Smooth muscle cell (in vitro differentiated cells): Measurements from ENCODE around the gene VSIG2. TPM values are rescaled to one million over a fixed set of nuclear protein-coding genes. Genes with fewer than 3 reads are reported as not detected.

Experiments used
- DNase-seq: peaks from one replicate; lab custom pipeline; 2025; ENCODE audit not compliant: unreplicated experiment; lab: John Stamatoyannopoulos, UW
- H2AFZ ChIP-seq: fragments of 200-600 bp; sonication (generic); 2 replicates; pipeline ENCODE4 v1.6.0; 2016; ENCODE audit warnings: antibody characterized with exemption, low read depth, mild to moderate bottlenecking
- H3F3A ChIP-seq: fragments of 200-600 bp; sonication (generic); 2 replicates; pipeline ENCODE4 v1.6.0; 2017; ENCODE audit warnings: antibody characterized with exemption, low read depth
- H3K27ac ChIP-seq: fragments of 200-600 bp; sonication (generic); 2 replicates; pipeline ENCODE4 v1.5.1; 2016; ENCODE audit warnings: low read depth, mild to moderate bottlenecking
- H3K27me3 ChIP-seq: fragments of 200-600 bp; sonication (generic); 2 replicates; pipeline ENCODE4 v1.6.1; 2016; ENCODE audit warnings: low read depth, mild to moderate bottlenecking
- H3K36me3 ChIP-seq: fragments of 200-600 bp; sonication (generic); 2 replicates; pipeline ENCODE4 v1.5.1; 2016; ENCODE audit warnings: low read depth
- H3K4me1 ChIP-seq: fragments of 200-600 bp; sonication (generic); 2 replicates; pipeline ENCODE4 v1.5.1; 2016; ENCODE audit warnings: low read depth
- H3K4me2 ChIP-seq: fragments of 200-600 bp; sonication (generic); 2 replicates; pipeline ENCODE4 v1.6.0; 2016; ENCODE audit warnings: mild to moderate bottlenecking
- H3K4me3 ChIP-seq: fragments of 200-600 bp; sonication (generic); 2 replicates; pipeline ENCODE4 v1.5.1; 2016; ENCODE audit warnings: mild to moderate bottlenecking
- H3K79me2 ChIP-seq: fragments of 200-600 bp; sonication (generic); 2 replicates; pipeline ENCODE4 v1.6.0; 2016; ENCODE audit warnings: low read depth, mild to moderate bottlenecking
- H3K9ac ChIP-seq: fragments of 200-600 bp; sonication (generic); 2 replicates; pipeline ENCODE4 v1.6.0; 2016; ENCODE audit warnings: low read depth
- H3K9me3 ChIP-seq: fragments of 200-600 bp; sonication (generic); replicated peaks from 2 replicates; pipeline ENCODE4 v1.5.1; 2016; ENCODE audit warnings: low read depth
- H4K20me1 ChIP-seq: fragments of 200-600 bp; sonication (generic); 2 replicates; pipeline ENCODE4 v1.6.0; 2016; ENCODE audit warnings: low read depth
- WGBS: methylation state at CpG from one replicate; pipeline ENCODE4 v1.1.7; 2016; ENCODE audit warnings: low lambda C conversion rate; 5-methylcytosine and 5-hydroxymethylcytosine counted together
- polyA plus RNA-seq: library from polyadenylated mRNA; unstranded; fragments of >200 nt; fragmentation: Nextera tagmentation; extraction: Ambion mirVana; gene quantifications from 2 replicates; pipeline ENCODE4 v1.2.1, GENCODE V29; 2016
- total RNA-seq: library from RNA; depleted of rRNA; stranded (reverse); fragments of >200 nt; gene quantifications from 2 replicates; pipeline ENCODE4 v1.2.3, GENCODE V29; 2014
- TF ChIP-seq, protein P1 (sequence below): fragments of 200-600 bp; sonication (generic); IDR thresholded peaks from 2 replicates; pipeline ENCODE4 v1.5.1; 2017; ENCODE audit warnings: borderline replicate concordance, mild to moderate bottlenecking, antibody characterized with exemption; ENCODE audit not compliant: insufficient read depth, poor library complexity, severe bottlenecking

VSIG2 gene
- total and polyA plus RNA-seq, 2 experiments from 2014 or later: not detected

DNA sequence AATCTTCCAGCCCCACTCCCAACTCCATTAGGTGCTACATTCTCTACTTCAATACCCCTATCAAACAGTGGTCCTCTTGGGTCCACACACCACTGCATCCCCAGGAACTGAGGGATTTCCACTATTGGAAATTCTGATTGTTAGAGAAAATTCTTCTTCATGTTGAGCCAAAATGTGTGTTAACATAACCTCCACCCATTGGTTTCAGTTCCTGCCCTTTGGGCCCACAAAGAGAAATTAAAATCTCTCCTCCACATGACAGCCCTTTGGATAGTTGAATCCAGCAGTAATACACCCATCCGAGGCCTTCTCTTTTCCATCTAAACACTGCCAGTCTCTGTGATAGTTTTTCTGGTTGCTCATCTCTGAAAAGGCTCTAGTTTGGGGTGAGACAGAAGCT is 2.1 kb downstream of the VSIG2 start:
- Histone ChIP-seq H3K27me3 (peaks cover 83% of the 10 kb centered on the region), H3K4me1 (peaks cover 15% of the 10 kb centered on the region), H3K79me2 (no peaks in the 10 kb centered on the region), H3K9ac (no peak overlapping the region), H3K4me2 (no peak overlapping the region), H3K36me3 (no peaks in the 10 kb centered on the region), H3K4me3 (no peak overlapping the region), H3F3A (no peaks in the 10 kb centered on the region), H4K20me1 (no peaks in the 10 kb centered on the region), H3K9me3 (no peaks in the 10 kb centered on the region), H3K27ac (no peak overlapping the region), H2AFZ (no peak overlapping the region)
- TF ChIP-seq, protein P1, sequence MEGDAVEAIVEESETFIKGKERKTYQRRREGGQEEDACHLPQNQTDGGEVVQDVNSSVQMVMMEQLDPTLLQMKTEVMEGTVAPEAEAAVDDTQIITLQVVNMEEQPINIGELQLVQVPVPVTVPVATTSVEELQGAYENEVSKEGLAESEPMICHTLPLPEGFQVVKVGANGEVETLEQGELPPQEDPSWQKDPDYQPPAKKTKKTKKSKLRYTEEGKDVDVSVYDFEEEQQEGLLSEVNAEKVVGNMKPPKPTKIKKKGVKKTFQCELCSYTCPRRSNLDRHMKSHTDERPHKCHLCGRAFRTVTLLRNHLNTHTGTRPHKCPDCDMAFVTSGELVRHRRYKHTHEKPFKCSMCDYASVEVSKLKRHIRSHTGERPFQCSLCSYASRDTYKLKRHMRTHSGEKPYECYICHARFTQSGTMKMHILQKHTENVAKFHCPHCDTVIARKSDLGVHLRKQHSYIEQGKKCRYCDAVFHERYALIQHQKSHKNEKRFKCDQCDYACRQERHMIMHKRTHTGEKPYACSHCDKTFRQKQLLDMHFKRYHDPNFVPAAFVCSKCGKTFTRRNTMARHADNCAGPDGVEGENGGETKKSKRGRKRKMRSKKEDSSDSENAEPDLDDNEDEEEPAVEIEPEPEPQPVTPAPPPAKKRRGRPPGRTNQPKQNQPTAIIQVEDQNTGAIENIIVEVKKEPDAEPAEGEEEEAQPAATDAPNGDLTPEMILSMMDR: no peak
- no peak for DNase-seq
- WGBS: 93% methylated on average over 1 of the region's 1 CpG

GRCh38 chr11:124748481-124749343 is 3.3 kb downstream of the VSIG2 start:
- H3K4me1 ChIP-seq: peaks cover 15% of the 10 kb centered on the region
- H3K9ac ChIP-seq: no peak overlapping the region
- no peaks in the 10 kb centered on the region for H3K79me2 ChIP-seq
- H3K27me3 ChIP-seq: peaks cover 95% of the 10 kb centered on the region
- H3F3A ChIP-seq: no peaks in the 10 kb centered on the region
- H3K4me2 ChIP-seq: no peak overlapping the region
- no peak for DNase-seq
- H3K36me3 ChIP-seq: no peaks in the 10 kb centered on the region
- H3K27ac ChIP-seq: no peak overlapping the region
- no peaks in the 10 kb centered on the region for H3K9me3 ChIP-seq
- H2AFZ ChIP-seq: no peak overlapping the region
- H4K20me1 ChIP-seq: no peaks in the 10 kb centered on the region
- no peak overlapping the region for H3K4me3 ChIP-seq
- TF ChIP-seq, protein P1: no peak
- 77% methylated on average over 12 of the region's 12 CpGs for WGBS

DNA sequence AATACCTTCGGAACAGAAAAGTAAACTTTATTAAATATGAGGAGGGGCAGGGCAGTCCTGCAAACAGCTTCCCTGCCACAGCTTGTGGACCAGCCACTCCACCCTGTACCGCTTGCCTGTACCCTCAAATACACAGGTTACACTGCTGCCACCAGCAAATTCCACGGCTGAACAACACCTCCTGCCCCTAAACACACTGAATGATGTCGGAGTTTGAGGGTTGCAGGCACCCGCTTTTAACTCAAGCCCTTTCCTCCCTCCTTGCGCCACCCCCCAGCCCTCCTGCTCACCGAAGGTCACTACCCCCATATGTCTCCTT is 4.0 kb downstream of the VSIG2 start:
- no peak overlapping the region for H3K4me2 ChIP-seq
- no peak overlapping the region for H3K4me3 ChIP-seq
- H3K4me1 ChIP-seq: peaks cover 15% of the 10 kb centered on the region
- H3K9ac ChIP-seq: no peak overlapping the region
- H3K27ac ChIP-seq: no peak overlapping the region
- TF ChIP-seq, protein P1: no peak
- no peak overlapping the region for H2AFZ ChIP-seq
- 85% methylated on average over 7 of the region's 7 CpGs for WGBS
- no peaks in the 10 kb centered on the region for H3K79me2 ChIP-seq
- no peaks in the 10 kb centered on the region for H3F3A ChIP-seq
- H3K36me3 ChIP-seq: no peaks in the 10 kb centered on the region
- H3K27me3 ChIP-seq: peaks cover 100% of the 10 kb centered on the region
- no peak for DNase-seq
- H4K20me1 ChIP-seq: no peaks in the 10 kb centered on the region
- H3K9me3 ChIP-seq: no peaks in the 10 kb centered on the region
